Prostate gland (tissue), 2 donors: Measurements from ENCODE around the gene GP9. TPM values are rescaled to one million over a fixed set of nuclear protein-coding genes. Genes with fewer than 3 reads are reported as not detected.
"Not testable (repeated sequence)": the region's sequence is repeated elsewhere in the genome, so short reads cannot be mapped to it uniquely, and the experiment has no call there.

Source experiments
- DNase-seq: peaks from one replicate; pipeline ENCODE4 v3.0.0-alpha.2; 2019; ENCODE audit warnings: low spot score
- H3K27ac ChIP-seq, 2 donors: fragments of 200-600 bp; sonication (generic); 2 replicates each; pipeline ENCODE4 v1.5.1; 2017 to 2019
- H3K27me3 ChIP-seq: fragments of 200-600 bp; sonication (generic); replicated peaks from 2 replicates; pipeline ENCODE4 v1.5.1; 2019; ENCODE audit not compliant: insufficient read depth
- H3K36me3 ChIP-seq, 2 donors: fragments of 200-600 bp; sonication (generic); 1 replicate in 1 of 2; 2 replicates in 1 of 2; pipeline versions ENCODE4 v1.5.1 to v1.8.1; 2017 to 2019
- H3K4me1 ChIP-seq: fragments of 200-600 bp; sonication (generic); replicated peaks from 2 replicates; pipeline ENCODE4 v1.5.1; 2019
- H3K4me3 ChIP-seq, 2 donors: fragments of 200-600 bp; sonication (generic); 2 replicates each; pipeline ENCODE4 v1.5.1; 2017 to 2019
- H3K9me3 ChIP-seq: fragments of 200-600 bp; sonication (generic); 2 replicates; pipeline ENCODE4 v1.5.1; 2017
- POLR2A ChIP-seq: fragments of 450-650 bp; IDR thresholded peaks from one replicate; pipeline ENCODE4 v1.6.1; 2016; ENCODE audit warnings: antibody characterized with exemption, mild to moderate bottlenecking
- POLR2AphosphoS5 ChIP-seq: sonication (generic); formaldehyde crosslinking; IDR thresholded peaks from one replicate; pipeline ENCODE4 v1.6.1; 2017; ENCODE audit warnings: antibody characterized with exemption
- WGBS: methylation state at CpG from one replicate; pipeline ENCODE4 v1.1.5; 2018; 5-methylcytosine and 5-hydroxymethylcytosine counted together
- intact Hi-C: fragments of 100-400 bp; cut with DNase I; formaldehyde crosslinking; loops from one replicate; pipeline ENCODE4 v1.14.2; 2022
- total RNA-seq, 2 donors: library from RNA; depleted of rRNA; stranded (reverse); fragments of >200 nt; gene quantifications; one replicate each; pipeline ENCODE4 v1.1.0, GENCODE V29; 2016
- TF ChIP-seq, protein P1 (sequence below), 4 experiments: fragments of 200-600 bp in 2 of 4; fragments of 450-650 bp in 2 of 4; sonication (generic) in 2 of 4; IDR thresholded peaks; 1 replicate in 3 of 4; 2 replicates in 1 of 4; pipeline ENCODE4 v1.5.1; 2016 to 2019; ENCODE audit warnings: antibody characterized with exemption in 4 of 4, mild to moderate bottlenecking in 2 of 4, moderate library complexity in 2 of 4

Gene GP9
- total RNA-seq, 2 donors from 2014 or later, result not detected

GRCh38 chr3:129106866-129107565 lies 46.4 kb downstream of the GP9 start:
- H3K36me3 ChIP-seq, result no peaks in the 10 kb centered on the region
- TF ChIP-seq POLR2AphosphoS5, result no peak
- TF ChIP-seq, protein P1, sequence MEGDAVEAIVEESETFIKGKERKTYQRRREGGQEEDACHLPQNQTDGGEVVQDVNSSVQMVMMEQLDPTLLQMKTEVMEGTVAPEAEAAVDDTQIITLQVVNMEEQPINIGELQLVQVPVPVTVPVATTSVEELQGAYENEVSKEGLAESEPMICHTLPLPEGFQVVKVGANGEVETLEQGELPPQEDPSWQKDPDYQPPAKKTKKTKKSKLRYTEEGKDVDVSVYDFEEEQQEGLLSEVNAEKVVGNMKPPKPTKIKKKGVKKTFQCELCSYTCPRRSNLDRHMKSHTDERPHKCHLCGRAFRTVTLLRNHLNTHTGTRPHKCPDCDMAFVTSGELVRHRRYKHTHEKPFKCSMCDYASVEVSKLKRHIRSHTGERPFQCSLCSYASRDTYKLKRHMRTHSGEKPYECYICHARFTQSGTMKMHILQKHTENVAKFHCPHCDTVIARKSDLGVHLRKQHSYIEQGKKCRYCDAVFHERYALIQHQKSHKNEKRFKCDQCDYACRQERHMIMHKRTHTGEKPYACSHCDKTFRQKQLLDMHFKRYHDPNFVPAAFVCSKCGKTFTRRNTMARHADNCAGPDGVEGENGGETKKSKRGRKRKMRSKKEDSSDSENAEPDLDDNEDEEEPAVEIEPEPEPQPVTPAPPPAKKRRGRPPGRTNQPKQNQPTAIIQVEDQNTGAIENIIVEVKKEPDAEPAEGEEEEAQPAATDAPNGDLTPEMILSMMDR (IDR thresholded peaks at IDR 0.05), result no peak
- H3K4me1 ChIP-seq, result no peaks in the 10 kb centered on the region
- intact Hi-C loops, result no loop called here
- H3K9me3 ChIP-seq, result no peaks in the 10 kb centered on the region
- H3K27me3 ChIP-seq, result no peaks in the 10 kb centered on the region
- WGBS, result 66% methylated on average over 19 of the region's 19 CpGs
- H3K4me3 ChIP-seq, result no peak overlapping the region
- H3K27ac ChIP-seq, result no peak overlapping the region
- DNase-seq, result no peak

- Histone ChIP-seq H3K9me3 (no peaks in the 10 kb centered on the region), H3K27ac (no peak overlapping the region), H3K27me3 (no peaks in the 10 kb centered on the region), H3K4me1 (no peaks in the 10 kb centered on the region), H3K4me3 (no peak overlapping the region), H3K36me3 (no peaks in the 10 kb centered on the region)
- intact Hi-C loops, result no loop called here
- WGBS, result 88% methylated on average over 8 of the region's 8 CpGs
- no peak for DNase-seq
- TF ChIP-seq POLR2AphosphoS5 (no peak), POLR2A (no peak)
- TF ChIP-seq, protein P1 (IDR thresholded peaks at IDR 0.05), result no peak
Observed at GRCh38 chr3:129107793-129108192, 47.2 kb downstream of the GP9 start.

DNA sequence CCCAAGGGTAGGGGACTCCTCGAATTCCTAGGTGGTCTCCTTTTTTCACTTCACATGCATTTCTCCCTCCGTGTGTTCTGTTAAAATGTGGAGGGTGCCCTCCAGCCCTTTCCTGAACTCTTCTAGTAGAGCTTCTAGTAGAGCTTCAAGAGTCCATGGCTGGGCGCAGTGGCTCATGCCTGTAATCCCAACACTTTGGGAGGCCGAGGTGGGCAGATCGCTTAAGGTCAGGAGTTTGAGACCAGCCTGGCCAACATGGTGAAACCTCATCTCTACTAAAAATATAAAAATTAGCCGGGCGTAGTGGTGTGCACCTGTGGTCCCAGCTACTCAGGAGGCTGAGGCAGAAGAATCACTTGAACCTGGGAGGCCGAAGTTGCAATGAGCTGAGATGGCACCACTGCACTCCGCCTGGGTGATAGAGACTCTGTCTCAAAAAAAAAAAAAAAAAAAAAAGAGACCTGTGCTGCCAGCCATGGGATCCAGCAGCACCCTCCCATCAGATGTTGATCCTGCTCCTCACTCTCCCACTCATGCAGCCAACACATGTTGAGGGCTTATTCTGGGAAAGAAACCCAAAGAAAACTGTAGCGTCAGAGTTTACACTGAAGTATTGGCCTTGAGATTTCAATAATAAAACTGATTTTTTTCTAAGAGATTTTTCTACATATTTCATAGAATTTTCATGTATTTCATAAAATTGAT lies 50.6 kb downstream of the GP9 start:
- DNase-seq, H3K27ac ChIP-seq, H3K36me3 ChIP-seq, intact Hi-C loops, H3K4me3 ChIP-seq, H3K4me1 ChIP-seq, H3K27me3 ChIP-seq, H3K9me3 ChIP-seq: not testable (repeated sequence)
- 94% methylated on average over 10 of the region's 10 CpGs for WGBS

Other genes starting within 250 kb of the GP9 start
- gene ACAD9, start 181.2 kb upstream of the GP9 start, total RNA-seq, result 10 to 100 TPM; 39.3 to 66.5 TPM
- gene CFAP92, start 66.7 kb upstream of the GP9 start, total RNA-seq, result 1 to 10 TPM; 1.7 to 4.3 TPM
- 1 to 10 TPM; 1.8 to 4.0 TPM for gene EFCC1, start 59.5 kb upstream of the GP9 start, total RNA-seq
- 10 to 100 TPM; 35.9 to 52.3 TPM for gene RAB43, start 61.0 kb downstream of the GP9 start, total RNA-seq
- gene ISY1, start 100.3 kb downstream of the GP9 start, total RNA-seq, result 10 to 100 TPM; 22.3 to 29.1 TPM
- 100 to 1,000 TPM; 339 to 523 TPM for gene CNBP, start 123.1 kb downstream of the GP9 start, total RNA-seq
- gene COPG1, start 188.8 kb downstream of the GP9 start, total RNA-seq, result 100 to 1,000 TPM; 143 to 220 TPM
- gene HMCES, start 218.1 kb downstream of the GP9 start, total RNA-seq, result 10 to 100 TPM; 29.1 to 34.9 TPM